NCI-H2107 treated with DMSO at 0.1 percent for 48 hours (cell line): ENCODE results near the gene AS3MT.
"Not testable (repeated sequence)": the region's sequence is repeated elsewhere in the genome, so short reads cannot be mapped to it uniquely, and the experiment has no call there.

Experiments used
- DNase-seq: peaks from one replicate; lab custom pipeline; 2025; ENCODE audit not compliant: unreplicated experiment; lab: John Stamatoyannopoulos, UW

AS3MT gene

GRCh38 chr10:102869258-102870198, at the start of gene AS3MT:
Gene AS3MT, plus strand, starts transcription at chr10:102869470. Its CDS starts 123 bp downstream, at chr10:102869593.
- no peak for DNase-seq

GRCh38 chr10:102820008-102820407, 49.3 kb upstream of the AS3MT start:
- DNase-seq, result not testable (repeated sequence)

GRCh38 chr10:102822222-102822621, 47.0 kb upstream of the AS3MT start:
- DNase-seq, result no peak

- no peak for DNase-seq
Observed at GRCh38 chr10:102824664-102825063, 44.6 kb upstream of the AS3MT start.

GRCh38 chr10:102826148-102826796, 43.0 kb upstream of the AS3MT start:
- no peak for DNase-seq

- no peak for DNase-seq
Observed at GRCh38 chr10:102827597-102827975, 41.7 kb upstream of the AS3MT start.

- no peak for DNase-seq
Observed at GRCh38 chr10:102831322-102832071, 37.8 kb upstream of the AS3MT start.

GRCh38 chr10:102832248-102832647, 37.0 kb upstream of the AS3MT start:
- DNase-seq, result no peak

- DNase-seq, result no peak
Observed at GRCh38 chr10:102832987-102833386, 36.3 kb upstream of the AS3MT start.

GRCh38 chr10:102834143-102834542, 35.1 kb upstream of the AS3MT start:
- DNase-seq, result no peak

- peak; percentile 60 for DNase-seq
Observed at GRCh38 chr10:102835007-102835482, 34.2 kb upstream of the AS3MT start.

- DNase-seq, result no peak
Observed at GRCh38 chr10:102837230-102837721, 32.0 kb upstream of the AS3MT start, which contains the start of gene CYP17A1. Gene CYP17A1, minus strand, starts transcription at chr10:102837413. Its CDS starts 52 bp downstream, at chr10:102837361.

- DNase-seq, result not testable (repeated sequence)
Observed at GRCh38 chr10:102838276-102838927, 30.9 kb upstream of the AS3MT start.

GRCh38 chr10:102841827-102842345, 27.4 kb upstream of the AS3MT start:
- no peak for DNase-seq

GRCh38 chr10:102843139-102843538, 26.1 kb upstream of the AS3MT start:
- not testable (repeated sequence) for DNase-seq

- not testable (repeated sequence) for DNase-seq
Observed at GRCh38 chr10:102844190-102844776, 25.0 kb upstream of the AS3MT start.

- DNase-seq, result no peak
Observed at GRCh38 chr10:102845352-102845902, 23.8 kb upstream of the AS3MT start.

- DNase-seq, result no peak
Observed at GRCh38 chr10:102850025-102850518, 19.2 kb upstream of the AS3MT start.

GRCh38 chr10:102853237-102853636, 16.0 kb upstream of the AS3MT start:
- DNase-seq, result not testable (repeated sequence)
